Endothelial cell (in vitro differentiated cells): ENCODE data around the gene MRM1. TPM values are rescaled to one million over a fixed set of nuclear protein-coding genes. Genes with fewer than 3 reads are reported as not detected.

Experiments used
- DNase-seq: peaks from one replicate; pipeline ENCODE4 v3.0.0; 2021; ENCODE audit warnings: low spot score
- H3K27ac Mint-ChIP-seq: one replicate; pipeline ENCODE4 v1.8.0; 2021; ENCODE audit warnings: mixed read lengths, inconsistent platforms; ENCODE audit not compliant: unreplicated experiment
- H3K27me3 Mint-ChIP-seq: one replicate; pipeline ENCODE4 v1.8.0; 2021; ENCODE audit warnings: mild to moderate bottlenecking, moderate library complexity, mixed read lengths, inconsistent platforms; ENCODE audit not compliant: unreplicated experiment
- H3K36me3 Mint-ChIP-seq: one replicate; pipeline ENCODE4 v1.8.0; 2021; ENCODE audit warnings: mild to moderate bottlenecking, low read depth, mixed read lengths, inconsistent platforms; ENCODE audit not compliant: unreplicated experiment
- H3K4me1 Mint-ChIP-seq: one replicate; pipeline ENCODE4 v1.8.0; 2021; ENCODE audit warnings: mild to moderate bottlenecking, mixed read lengths, inconsistent platforms; ENCODE audit not compliant: unreplicated experiment
- H3K4me3 Mint-ChIP-seq: one replicate; pipeline ENCODE4 v1.8.0; 2021; ENCODE audit warnings: mild to moderate bottlenecking, mixed read lengths, inconsistent platforms; ENCODE audit not compliant: unreplicated experiment
- H3K9me3 Mint-ChIP-seq: one replicate; pipeline ENCODE4 v1.8.0; 2021; ENCODE audit warnings: mixed read lengths, inconsistent platforms; ENCODE audit not compliant: unreplicated experiment
- total RNA-seq: library from RNA; stranded (reverse); fragmentation: NEBNext Ultra II Directional; extraction: Animal tissue kit (Norgen Biotek cat#: 25700); gene quantifications from one replicate; pipeline ENCODE4 v1.2.1, GENCODE V29; 2021; ENCODE audit not compliant: unreplicated experiment
- TF ChIP-seq, protein P1 (sequence below): fragments of 200-600 bp; sonication (generic); IDR thresholded peaks from one replicate; pipeline ENCODE4 v1.5.0; 2021; ENCODE audit warnings: antibody characterized with exemption; ENCODE audit not compliant: unreplicated experiment

Gene MRM1
- total RNA-seq, 1 donor from 2014 or later: 1.7 TPM

DNA sequence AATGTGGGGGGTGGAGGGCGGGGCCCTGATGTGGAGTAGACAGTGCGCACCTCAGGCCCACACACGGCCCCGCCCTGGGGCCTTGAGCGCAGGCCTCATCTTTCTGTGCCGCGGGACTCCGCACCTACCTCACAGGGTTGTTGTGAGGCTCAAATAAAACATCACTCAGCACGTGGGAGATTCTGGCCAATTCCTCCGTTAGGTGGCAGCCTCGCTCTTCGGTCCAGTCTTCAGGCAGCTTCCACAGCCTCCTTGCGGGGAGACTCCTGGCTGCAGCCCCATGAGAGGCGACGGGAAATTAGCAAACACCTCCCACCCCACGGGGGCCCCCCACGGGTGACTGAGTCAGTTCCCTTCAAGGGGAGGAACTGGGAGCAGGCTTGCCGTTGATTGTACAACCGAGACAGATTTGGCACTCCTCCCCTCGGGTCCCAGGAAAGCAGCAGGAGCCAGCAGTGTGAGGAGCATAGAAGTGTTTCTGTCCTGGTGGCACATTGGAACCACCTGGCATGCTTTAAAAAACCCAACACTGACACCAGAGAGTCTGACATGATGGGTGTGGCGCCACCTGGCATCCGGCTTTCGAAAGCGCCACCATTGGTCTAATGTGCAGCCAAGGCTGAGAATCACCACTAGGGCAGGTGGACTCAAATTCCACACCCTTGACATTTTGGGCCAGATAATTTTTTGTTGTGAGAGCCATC is 7.6 kb downstream of the MRM1 start:
- Mint-ChIP-seq H3K9me3 (no peaks in the 10 kb centered on the region), H3K27me3 (peaks cover 7% of the 10 kb centered on the region), H3K36me3 (no peaks in the 10 kb centered on the region), H3K27ac (no peak overlapping the region), H3K4me1 (peaks cover 4% of the 10 kb centered on the region), H3K4me3 (no peak overlapping the region)
- peak; percentile 40 for DNase-seq
- TF ChIP-seq, protein P1, sequence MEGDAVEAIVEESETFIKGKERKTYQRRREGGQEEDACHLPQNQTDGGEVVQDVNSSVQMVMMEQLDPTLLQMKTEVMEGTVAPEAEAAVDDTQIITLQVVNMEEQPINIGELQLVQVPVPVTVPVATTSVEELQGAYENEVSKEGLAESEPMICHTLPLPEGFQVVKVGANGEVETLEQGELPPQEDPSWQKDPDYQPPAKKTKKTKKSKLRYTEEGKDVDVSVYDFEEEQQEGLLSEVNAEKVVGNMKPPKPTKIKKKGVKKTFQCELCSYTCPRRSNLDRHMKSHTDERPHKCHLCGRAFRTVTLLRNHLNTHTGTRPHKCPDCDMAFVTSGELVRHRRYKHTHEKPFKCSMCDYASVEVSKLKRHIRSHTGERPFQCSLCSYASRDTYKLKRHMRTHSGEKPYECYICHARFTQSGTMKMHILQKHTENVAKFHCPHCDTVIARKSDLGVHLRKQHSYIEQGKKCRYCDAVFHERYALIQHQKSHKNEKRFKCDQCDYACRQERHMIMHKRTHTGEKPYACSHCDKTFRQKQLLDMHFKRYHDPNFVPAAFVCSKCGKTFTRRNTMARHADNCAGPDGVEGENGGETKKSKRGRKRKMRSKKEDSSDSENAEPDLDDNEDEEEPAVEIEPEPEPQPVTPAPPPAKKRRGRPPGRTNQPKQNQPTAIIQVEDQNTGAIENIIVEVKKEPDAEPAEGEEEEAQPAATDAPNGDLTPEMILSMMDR: no peak

DNA sequence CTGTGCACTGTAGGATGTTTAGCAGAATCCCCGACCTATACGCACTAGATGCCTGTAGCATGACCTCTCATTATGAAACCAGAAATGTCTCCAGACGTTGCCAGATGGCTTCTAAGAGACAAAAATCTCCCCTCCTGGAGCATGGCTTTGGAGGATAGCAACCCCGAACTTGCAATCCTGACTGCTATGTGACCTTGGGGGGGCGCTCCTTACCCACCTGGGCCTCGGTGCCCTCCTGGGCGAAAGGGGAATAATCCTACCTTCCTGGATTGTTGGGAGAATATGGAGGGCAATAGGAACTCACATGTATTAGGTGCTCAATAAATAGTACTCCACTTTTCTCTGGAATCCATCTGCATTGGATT is 8.1 kb downstream of the MRM1 start:
- Mint-ChIP-seq H3K27ac (no peak overlapping the region), H3K27me3 (peaks cover 7% of the 10 kb centered on the region), H3K4me1 (no peaks in the 10 kb centered on the region), H3K4me3 (no peak overlapping the region), H3K9me3 (no peaks in the 10 kb centered on the region), H3K36me3 (no peaks in the 10 kb centered on the region)
- TF ChIP-seq, protein P1: no peak
- no peak for DNase-seq

DNA sequence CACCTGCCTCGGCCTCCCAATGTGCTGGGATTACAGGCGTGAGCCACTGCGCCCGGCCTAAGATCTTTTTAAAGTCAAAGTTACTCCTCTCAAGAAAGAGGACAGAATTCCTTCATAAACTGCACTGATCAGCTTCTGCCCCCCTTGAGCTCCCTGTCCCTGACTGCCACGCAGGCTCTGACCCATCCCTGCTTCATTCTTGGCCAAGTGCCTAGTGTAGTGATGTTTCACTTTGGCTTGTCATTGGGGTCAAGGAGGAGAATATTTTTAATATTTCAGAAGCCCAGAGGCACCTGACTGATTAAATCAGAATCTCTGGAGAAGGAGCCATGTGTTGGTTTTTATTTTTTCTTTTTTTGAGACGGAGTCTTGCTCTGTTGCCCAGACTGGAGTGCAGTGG is 9.1 kb downstream of the MRM1 start:
- Mint-ChIP-seq H3K4me3 (no peak overlapping the region), H3K4me1 (no peaks in the 10 kb centered on the region), H3K27ac (no peak overlapping the region), H3K27me3 (peaks cover 7% of the 10 kb centered on the region), H3K9me3 (no peaks in the 10 kb centered on the region), H3K36me3 (no peaks in the 10 kb centered on the region)
- TF ChIP-seq, protein P1: no peak
- no peak for DNase-seq

DNA sequence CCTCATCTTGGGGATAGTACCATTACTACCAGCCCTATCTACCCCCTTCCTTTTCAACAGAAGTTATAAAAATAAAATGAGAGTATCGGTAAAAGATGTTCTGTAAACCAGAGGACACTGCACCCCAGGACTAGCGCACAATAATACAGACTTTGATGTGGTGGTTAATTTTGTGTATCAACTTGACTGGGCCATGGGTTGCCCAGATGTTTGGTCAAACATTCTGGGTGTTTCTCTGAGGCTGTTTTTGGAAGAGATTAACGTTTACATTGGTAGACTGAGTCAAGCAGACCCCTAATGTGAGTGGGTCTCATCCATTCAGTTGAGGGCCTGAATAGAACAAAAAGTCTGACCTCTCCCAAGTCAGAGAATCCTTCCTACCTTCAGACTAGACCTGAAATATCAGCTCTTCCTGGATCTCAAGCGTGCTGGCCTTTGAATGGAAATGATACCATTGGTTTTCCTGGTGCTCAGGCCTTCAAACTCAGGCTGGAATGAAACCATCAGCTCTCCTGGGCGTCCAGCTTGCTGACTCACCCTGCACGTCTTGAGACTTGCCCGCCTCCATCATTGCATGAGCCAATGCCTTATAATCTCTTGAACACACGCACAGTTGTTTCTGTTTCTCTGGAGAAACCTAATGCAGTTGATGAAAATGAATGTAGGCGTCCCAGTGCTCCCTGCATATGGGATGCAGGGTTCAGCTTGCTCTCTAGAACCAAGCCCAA is 10.1 kb downstream of the MRM1 start:
- TF ChIP-seq, protein P1: no peak
- no peak for DNase-seq
- Mint-ChIP-seq H3K27me3 (peaks cover 7% of the 10 kb centered on the region), H3K4me1 (no peaks in the 10 kb centered on the region), H3K27ac (peak overlapping the region; percentile 24), H3K36me3 (no peaks in the 10 kb centered on the region), H3K4me3 (no peak overlapping the region), H3K9me3 (no peaks in the 10 kb centered on the region)

GRCh38 chr17:36612323-36612722 is 10.9 kb downstream of the MRM1 start:
- Mint-ChIP-seq H3K36me3 (no peaks in the 10 kb centered on the region), H3K4me1 (no peaks in the 10 kb centered on the region), H3K27me3 (peaks cover 8% of the 10 kb centered on the region), H3K9me3 (no peaks in the 10 kb centered on the region), H3K27ac (no peak overlapping the region), H3K4me3 (no peak overlapping the region)
- TF ChIP-seq, protein P1: no peak
- no peak for DNase-seq
